ENCODE data around the gene DTNBP1.

DNA sequence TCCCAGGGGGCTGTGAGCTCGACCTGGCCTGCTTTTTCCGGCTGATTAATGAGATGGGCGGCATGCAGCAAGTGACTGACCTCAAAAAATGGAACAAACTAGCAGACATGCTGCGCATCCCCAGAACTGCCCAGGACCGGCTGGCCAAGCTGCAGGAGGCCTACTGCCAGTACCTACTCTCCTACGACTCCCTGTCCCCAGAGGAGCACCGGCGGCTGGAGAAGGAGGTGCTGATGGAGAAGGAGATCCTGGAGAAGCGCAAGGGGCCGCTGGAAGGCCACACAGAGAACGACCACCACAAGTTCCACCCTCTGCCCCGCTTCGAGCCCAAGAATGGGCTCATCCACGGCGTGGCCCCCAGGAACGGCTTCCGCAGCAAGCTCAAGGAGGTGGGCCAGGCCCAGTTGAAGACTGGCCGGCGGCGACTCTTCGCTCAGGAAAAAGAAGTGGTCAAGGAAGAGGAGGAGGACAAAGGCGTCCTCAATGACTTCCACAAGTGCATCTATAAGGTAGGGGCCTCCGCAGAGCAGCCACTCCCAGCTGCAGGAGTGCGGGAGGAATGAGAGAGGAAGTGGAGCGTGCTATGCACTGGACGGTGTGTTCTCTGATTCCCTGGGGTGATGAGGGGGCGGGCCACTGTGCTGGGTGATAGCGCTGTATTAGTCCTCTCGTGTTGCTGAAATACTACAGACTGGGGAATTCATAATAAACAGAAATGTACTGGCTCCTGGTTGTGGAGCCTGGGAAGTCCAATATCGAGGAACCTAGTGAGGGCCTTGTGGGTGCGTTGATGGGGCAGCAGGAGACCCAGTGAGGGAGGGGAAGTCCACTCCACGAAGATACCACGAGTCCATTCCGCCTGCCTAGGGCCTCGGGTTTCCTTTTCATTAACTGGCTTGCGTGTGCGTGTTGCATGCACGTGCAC lies 161.7 kb downstream of the DTNBP1 start:
- TF ChIP-seq, protein P1, sequence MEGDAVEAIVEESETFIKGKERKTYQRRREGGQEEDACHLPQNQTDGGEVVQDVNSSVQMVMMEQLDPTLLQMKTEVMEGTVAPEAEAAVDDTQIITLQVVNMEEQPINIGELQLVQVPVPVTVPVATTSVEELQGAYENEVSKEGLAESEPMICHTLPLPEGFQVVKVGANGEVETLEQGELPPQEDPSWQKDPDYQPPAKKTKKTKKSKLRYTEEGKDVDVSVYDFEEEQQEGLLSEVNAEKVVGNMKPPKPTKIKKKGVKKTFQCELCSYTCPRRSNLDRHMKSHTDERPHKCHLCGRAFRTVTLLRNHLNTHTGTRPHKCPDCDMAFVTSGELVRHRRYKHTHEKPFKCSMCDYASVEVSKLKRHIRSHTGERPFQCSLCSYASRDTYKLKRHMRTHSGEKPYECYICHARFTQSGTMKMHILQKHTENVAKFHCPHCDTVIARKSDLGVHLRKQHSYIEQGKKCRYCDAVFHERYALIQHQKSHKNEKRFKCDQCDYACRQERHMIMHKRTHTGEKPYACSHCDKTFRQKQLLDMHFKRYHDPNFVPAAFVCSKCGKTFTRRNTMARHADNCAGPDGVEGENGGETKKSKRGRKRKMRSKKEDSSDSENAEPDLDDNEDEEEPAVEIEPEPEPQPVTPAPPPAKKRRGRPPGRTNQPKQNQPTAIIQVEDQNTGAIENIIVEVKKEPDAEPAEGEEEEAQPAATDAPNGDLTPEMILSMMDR (IDR thresholded peaks at IDR 0.05), result no peak
- TF ChIP-seq EP300 (IDR thresholded peaks at IDR 0.05), result no peak
- TF ChIP-seq POLR2A (IDR thresholded peaks at IDR 0.05), result no peak
- TF ChIP-seq POLR2AphosphoS5 (IDR thresholded peaks at IDR 0.05), result no peak
